CD4-positive, CD25-positive, alpha-beta regulatory T cell (primary cell): ENCODE measurements around the gene ADAMTS16. TPM values are rescaled to one million over a fixed set of nuclear protein-coding genes. Genes with fewer than 3 reads are reported as not detected.
A peak's percentile ranks its signal among the peaks of the same experiment; 100 is the strongest.

Experiments
- ATAC-seq, 2 donors: fragments of 150-1000 bp; cut with Tn5 transposase; one replicate each; pipeline ENCODE4 v1.10.0; 2021; ENCODE audit warnings: low read depth in 2 of 2, moderate number of reproducible peaks in 2 of 2, moderate library complexity in 1 of 2
- DNase-seq, 3 donors: peaks; one replicate each; pipeline versions ENCODE4 v3.0.0 to v3.0.0-alpha.2; 2012 to 2022; ENCODE audit warnings: mixed read lengths in 1 of 3
- H3K27ac ChIP-seq: one replicate; pipeline ENCODE4 v1.7.0; 2013; ENCODE audit warnings: mild to moderate bottlenecking, low read length; ENCODE audit not compliant: insufficient read depth, poor library complexity, severe bottlenecking
- H3K27me3 ChIP-seq: one replicate; pipeline ENCODE4 v1.7.0; 2013; ENCODE audit warnings: low read length; ENCODE audit not compliant: control insufficient read depth, insufficient read depth
- H3K36me3 ChIP-seq: one replicate; pipeline ENCODE4 v1.7.0; 2013; ENCODE audit warnings: mild to moderate bottlenecking, low read length, moderate library complexity; ENCODE audit not compliant: control insufficient read depth, insufficient read depth
- H3K4me1 ChIP-seq: 2 replicates; pipeline ENCODE4 v1.7.0; 2013; ENCODE audit warnings: mild to moderate bottlenecking, low read length; ENCODE audit not compliant: insufficient read depth, control insufficient read depth, poor library complexity, severe bottlenecking
- H3K4me3 ChIP-seq: one replicate; pipeline ENCODE4 v1.7.0; 2013; ENCODE audit warnings: low read depth, mild to moderate bottlenecking, low read length, moderate library complexity
- H3K9me3 ChIP-seq, 2 experiments: 1 replicate in 1 of 2; 2 replicates in 1 of 2; pipeline ENCODE4 v1.7.0; 2013; ENCODE audit warnings: low read length in 2 of 2, mild to moderate bottlenecking in 1 of 2, moderate library complexity in 1 of 2; ENCODE audit not compliant: control insufficient read depth in 2 of 2
- H3K27ac Mint-ChIP-seq, 3 donors: one replicate each; pipeline ENCODE4 v1.8.0; 2020 to 2022; ENCODE audit warnings: mild to moderate bottlenecking in 3 of 3, mixed read lengths in 3 of 3, moderate library complexity in 2 of 3
- H3K27me3 Mint-ChIP-seq: one replicate; pipeline ENCODE4 v1.8.0; 2022; ENCODE audit warnings: mild to moderate bottlenecking, mixed read lengths
- H3K36me3 Mint-ChIP-seq: one replicate; pipeline ENCODE4 v1.8.0; 2020; ENCODE audit warnings: mixed read lengths
- H3K4me1 Mint-ChIP-seq, 4 donors: one replicate each; pipeline ENCODE4 v1.8.0; 2020 to 2022; ENCODE audit warnings: mixed read lengths in 4 of 4, mild to moderate bottlenecking in 1 of 4
- H3K4me3 Mint-ChIP-seq, 4 donors: one replicate each; pipeline ENCODE4 v1.8.0; 2020 to 2022; ENCODE audit warnings: mild to moderate bottlenecking in 4 of 4, mixed read lengths in 4 of 4, moderate library complexity in 3 of 4
- H3K9me3 Mint-ChIP-seq, 7 donors: one replicate each; pipeline ENCODE4 v1.8.0; 2020 to 2022; ENCODE audit warnings: mixed read lengths in 7 of 7, mild to moderate bottlenecking in 3 of 7, moderate library complexity in 2 of 7
- polyA plus RNA-seq, 4 donors: library from polyadenylated mRNA; unstranded; fragments of 300-500 nt; fragmentation: Illumina TruSeq; gene quantifications; one replicate each; pipeline ENCODE4 v1.2.3, GENCODE V29; 2021
- total RNA-seq: library from RNA; stranded (reverse); gene quantifications from one replicate; pipeline ENCODE4 v1.2.3, GENCODE V29; 2022

ADAMTS16 gene
- total and polyA plus RNA-seq, 5 donors from 2014 or later: not detected

GRCh38 chr5:5344606-5345005 is 204.5 kb downstream of the ADAMTS16 start:
- Mint-ChIP-seq H3K27ac (no peak overlapping the region), H3K36me3 (no peaks in the 10 kb centered on the region), H3K27me3 (no peaks in the 10 kb centered on the region), H3K4me3 (no peak overlapping the region), H3K9me3 (peaks cover 0 to 5% (median 0%) of the 10 kb centered on the region in 7 donors), H3K4me1 (peaks cover 0 to 5% (median 3%) of the 10 kb centered on the region in 4 donors)
- Histone ChIP-seq H3K27me3 (no peaks in the 10 kb centered on the region), H3K4me3 (no peak overlapping the region), H3K27ac (no peak overlapping the region), H3K9me3 (no peaks in the 10 kb centered on the region), H3K4me1 (no peaks in the 10 kb centered on the region), H3K36me3 (no peaks in the 10 kb centered on the region)
- DNase-seq: no peak
- ATAC-seq: no peak

GRCh38 chr5:5347442-5347841 is 207.3 kb downstream of the ADAMTS16 start:
- Histone ChIP-seq H3K9me3 (no peaks in the 10 kb centered on the region), H3K36me3 (no peaks in the 10 kb centered on the region), H3K4me3 (no peak overlapping the region), H3K27ac (no peak overlapping the region), H3K4me1 (no peaks in the 10 kb centered on the region), H3K27me3 (no peaks in the 10 kb centered on the region)
- DNase-seq (no peak), ATAC-seq (no peak)
- peaks cover 0 to 5% (median 3%) of the 10 kb centered on the region in 4 donors for H3K4me1 Mint-ChIP-seq
- H3K27me3 Mint-ChIP-seq: no peaks in the 10 kb centered on the region
- H3K9me3 Mint-ChIP-seq: peaks cover 0 to 2% (median 0%) of the 10 kb centered on the region in 7 donors
- H3K27ac Mint-ChIP-seq: no peak overlapping the region
- no peaks in the 10 kb centered on the region for H3K36me3 Mint-ChIP-seq
- H3K4me3 Mint-ChIP-seq: no peak overlapping the region

- H3K36me3 ChIP-seq: no peaks in the 10 kb centered on the region
- ATAC-seq: no peak
- DNase-seq: peak in 1 of 3 donors; percentile 1
- no peaks in the 10 kb centered on the region for H3K27me3 ChIP-seq
- peak overlapping the region in 1 of 3 donors; percentile 27 for H3K27ac Mint-ChIP-seq
- peaks cover 0 to 2% (median 0%) of the 10 kb centered on the region in 7 donors for H3K9me3 Mint-ChIP-seq
- H3K4me3 ChIP-seq: no peak overlapping the region
- no peak overlapping the region for H3K27ac ChIP-seq
- peaks cover 0 to 5% (median 3%) of the 10 kb centered on the region in 4 donors for H3K4me1 Mint-ChIP-seq
- H3K36me3 Mint-ChIP-seq: no peaks in the 10 kb centered on the region
- no peaks in the 10 kb centered on the region for H3K27me3 Mint-ChIP-seq
- no peak overlapping the region for H3K4me3 Mint-ChIP-seq
- no peaks in the 10 kb centered on the region for H3K4me1 ChIP-seq
- H3K9me3 ChIP-seq: no peaks in the 10 kb centered on the region
Measured at GRCh38 chr5:5348135-5348534, 208.0 kb downstream of the ADAMTS16 start.

DNA sequence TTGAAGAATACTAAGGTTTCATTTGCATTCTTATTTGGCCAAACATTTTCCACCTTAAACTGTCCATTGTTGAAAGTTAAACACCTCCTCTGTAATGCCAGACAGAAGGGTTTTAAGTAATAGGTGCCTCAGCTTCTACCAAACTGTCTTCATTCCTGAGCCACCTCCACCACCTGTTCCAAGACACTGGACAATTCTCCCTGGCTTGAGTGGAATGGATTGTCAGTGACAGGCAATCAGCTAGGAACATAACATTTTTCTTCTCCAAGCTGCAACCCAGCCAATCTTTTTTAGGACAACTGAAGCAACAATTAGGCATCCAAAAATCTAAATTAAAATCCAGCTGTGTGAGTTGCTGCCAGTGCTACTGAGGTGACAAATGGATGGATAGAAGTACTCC is 208.4 kb downstream of the ADAMTS16 start:
- Histone ChIP-seq H3K9me3 (no peaks in the 10 kb centered on the region), H3K27ac (no peak overlapping the region), H3K36me3 (no peaks in the 10 kb centered on the region), H3K4me3 (no peak overlapping the region), H3K27me3 (no peaks in the 10 kb centered on the region), H3K4me1 (no peaks in the 10 kb centered on the region)
- Mint-ChIP-seq H3K9me3 (peaks cover 0 to 2% (median 0%) of the 10 kb centered on the region in 7 donors), H3K36me3 (no peaks in the 10 kb centered on the region), H3K27ac (no peak overlapping the region), H3K27me3 (no peaks in the 10 kb centered on the region), H3K4me1 (peaks cover 0 to 5% (median 3%) of the 10 kb centered on the region in 4 donors), H3K4me3 (no peak overlapping the region)
- no peak for ATAC-seq
- no peak for DNase-seq

DNA sequence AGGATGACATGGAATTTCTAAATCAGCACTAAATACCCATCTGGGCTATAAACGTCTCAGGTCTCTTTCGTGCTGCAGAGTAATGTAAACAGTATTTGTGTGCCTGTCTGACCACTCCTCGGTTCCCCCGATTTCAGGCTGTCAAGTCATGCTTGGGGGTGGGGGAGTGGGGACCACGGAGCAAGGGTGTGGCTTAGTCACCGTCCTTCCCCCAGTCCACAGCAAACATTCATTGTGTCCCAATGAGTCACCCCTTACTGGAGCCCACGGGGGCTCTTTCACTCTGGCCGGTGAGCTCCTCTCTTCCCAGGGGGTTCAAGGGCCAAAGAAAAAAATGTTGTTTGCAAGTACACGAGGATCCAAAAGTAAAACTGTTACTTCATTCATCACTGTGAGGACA is 210.0 kb downstream of the ADAMTS16 start:
- ATAC-seq: no peak
- Histone ChIP-seq H3K27me3 (no peaks in the 10 kb centered on the region), H3K4me1 (no peaks in the 10 kb centered on the region), H3K9me3 (no peaks in the 10 kb centered on the region), H3K27ac (no peak overlapping the region), H3K4me3 (no peak overlapping the region), H3K36me3 (no peaks in the 10 kb centered on the region)
- Mint-ChIP-seq H3K36me3 (no peaks in the 10 kb centered on the region), H3K4me3 (no peak overlapping the region), H3K27ac (no peak overlapping the region), H3K27me3 (no peaks in the 10 kb centered on the region), H3K4me1 (peaks cover 0 to 5% (median 3%) of the 10 kb centered on the region in 4 donors), H3K9me3 (peaks cover 0 to 2% (median 0%) of the 10 kb centered on the region in 7 donors)
- no peak for DNase-seq

DNA sequence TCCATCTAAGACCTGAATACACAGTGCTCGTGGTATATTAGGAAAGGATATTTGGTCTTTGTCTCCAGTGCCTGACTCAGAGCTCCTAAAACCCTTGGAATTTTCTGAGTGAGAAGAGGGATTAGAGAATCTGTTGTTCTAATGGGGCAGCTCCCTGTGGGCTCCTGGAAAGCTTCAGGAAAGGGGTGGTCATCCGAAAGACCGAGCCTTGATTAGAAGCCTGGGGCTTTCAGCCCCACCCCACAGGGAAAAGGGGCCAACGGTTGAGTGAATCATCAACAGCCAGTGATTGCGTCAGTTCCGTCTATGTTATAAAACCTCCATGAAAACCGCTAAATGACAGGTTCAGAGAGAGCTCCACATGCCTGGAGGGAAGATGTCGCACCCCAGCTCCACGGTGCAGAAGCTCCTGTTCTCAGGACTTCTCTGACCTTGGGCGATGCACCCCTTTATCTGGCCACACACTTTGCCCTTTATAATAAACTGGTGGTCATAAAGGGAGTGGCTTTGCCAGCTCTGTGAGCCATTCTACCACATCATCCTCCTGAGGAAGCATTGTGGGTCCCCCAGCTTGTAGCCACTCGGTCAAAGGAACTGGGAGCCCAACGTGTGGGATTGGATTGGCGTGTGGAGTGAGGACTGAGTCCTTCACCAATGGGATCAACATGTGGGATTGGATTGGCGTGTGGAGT is 211.3 kb downstream of the ADAMTS16 start:
- Histone ChIP-seq H3K4me3 (no peak overlapping the region), H3K4me1 (no peaks in the 10 kb centered on the region), H3K27ac (no peak overlapping the region), H3K36me3 (no peaks in the 10 kb centered on the region), H3K9me3 (no peaks in the 10 kb centered on the region), H3K27me3 (no peaks in the 10 kb centered on the region)
- Mint-ChIP-seq H3K4me1 (peaks cover 0 to 5% (median 3%) of the 10 kb centered on the region in 4 donors), H3K27me3 (no peaks in the 10 kb centered on the region), H3K9me3 (peaks cover 0 to 2% (median 0%) of the 10 kb centered on the region in 7 donors), H3K4me3 (no peak overlapping the region), H3K36me3 (no peaks in the 10 kb centered on the region), H3K27ac (no peak overlapping the region)
- ATAC-seq (no peak), DNase-seq (no peak)

- ATAC-seq: no peak
- Histone ChIP-seq H3K4me1 (no peaks in the 10 kb centered on the region), H3K27ac (no peak overlapping the region), H3K27me3 (no peaks in the 10 kb centered on the region), H3K9me3 (no peaks in the 10 kb centered on the region), H3K36me3 (no peaks in the 10 kb centered on the region), H3K4me3 (no peak overlapping the region)
- H3K36me3 Mint-ChIP-seq: no peaks in the 10 kb centered on the region
- peaks cover 0 to 2% (median 0%) of the 10 kb centered on the region in 7 donors for H3K9me3 Mint-ChIP-seq
- no peaks in the 10 kb centered on the region for H3K27me3 Mint-ChIP-seq
- H3K4me1 Mint-ChIP-seq: peaks cover 0 to 4% (median 2%) of the 10 kb centered on the region in 4 donors
- H3K27ac Mint-ChIP-seq: no peak overlapping the region
- no peak overlapping the region for H3K4me3 Mint-ChIP-seq
- DNase-seq: no peak
Measured at GRCh38 chr5:5352675-5353074, 212.5 kb downstream of the ADAMTS16 start.

DNA sequence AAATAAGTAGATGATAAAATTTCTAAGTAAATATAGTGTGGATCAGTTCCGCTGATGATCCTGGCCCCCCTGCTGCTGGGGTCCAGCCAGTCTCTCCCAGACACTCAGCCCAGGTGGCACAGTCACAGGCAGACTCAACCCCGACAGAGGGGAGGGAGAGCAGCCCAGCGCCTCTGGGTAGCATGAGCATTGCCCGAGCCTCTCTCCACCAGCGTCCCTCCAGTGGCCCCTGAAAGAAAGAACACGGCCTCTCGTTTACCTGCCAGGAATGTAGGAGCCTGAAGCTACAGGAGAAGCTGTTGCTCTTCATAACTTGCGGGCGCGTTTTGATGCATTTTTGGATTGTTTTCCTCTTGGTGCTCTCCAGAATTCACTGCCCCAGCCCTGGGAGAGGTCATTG is 213.6 kb downstream of the ADAMTS16 start:
- H3K4me3 ChIP-seq: no peak overlapping the region
- H3K27me3 Mint-ChIP-seq: no peaks in the 10 kb centered on the region
- ATAC-seq (no peak), DNase-seq (no peak)
- H3K36me3 ChIP-seq: no peaks in the 10 kb centered on the region
- H3K27ac ChIP-seq: no peak overlapping the region
- H3K4me1 ChIP-seq: no peaks in the 10 kb centered on the region
- no peaks in the 10 kb centered on the region for H3K9me3 ChIP-seq
- no peaks in the 10 kb centered on the region for H3K36me3 Mint-ChIP-seq
- no peak overlapping the region for H3K4me3 Mint-ChIP-seq
- peaks cover 0 to 2% (median 0%) of the 10 kb centered on the region in 7 donors for H3K9me3 Mint-ChIP-seq
- no peak overlapping the region for H3K27ac Mint-ChIP-seq
- H3K4me1 Mint-ChIP-seq: no peaks in the 10 kb centered on the region
- H3K27me3 ChIP-seq: no peaks in the 10 kb centered on the region
